Spleen (tissue), 11 donors: Measurements from ENCODE around the gene TPRG1. TPM values are rescaled to one million over a fixed set of nuclear protein-coding genes. Genes with fewer than 3 reads are reported as not detected.

Experiments
- DNase-seq: peaks from one replicate; pipeline ENCODE4 v3.0.0-alpha.2; 2020
- H3K27ac ChIP-seq, 8 donors: fragments of 200-600 bp; sonication (generic) in 7 of 8; 1 replicate in 4 of 8; 2 replicates in 4 of 8; pipeline versions ENCODE4 v1.5.0 to v1.8.0; 2016 to 2021; ENCODE audit warnings: inconsistent platforms in 4 of 8, mild to moderate bottlenecking in 4 of 8, moderate library complexity in 1 of 8
- H3K27me3 ChIP-seq, 7 donors: fragments of 200-600 bp; sonication (generic) in 6 of 7; replicated peaks in 1 of 7; 1 replicate in 4 of 7; 2 replicates in 3 of 7; pipeline versions ENCODE4 v1.5.0 to v1.8.0; 2016 to 2021; ENCODE audit warnings: inconsistent platforms in 3 of 7, mild to moderate bottlenecking in 1 of 7
- H3K36me3 ChIP-seq, 6 donors: fragments of 200-600 bp; sonication (generic) in 5 of 6; 1 replicate in 4 of 6; 2 replicates in 2 of 6; pipeline versions ENCODE4 v1.5.0 to v1.8.0; 2016 to 2021; ENCODE audit warnings: inconsistent platforms in 2 of 6
- H3K4me1 ChIP-seq, 6 donors: fragments of 200-600 bp; sonication (generic) in 5 of 6; 1 replicate in 3 of 6; 2 replicates in 3 of 6; pipeline versions ENCODE4 v1.5.0 to v1.8.0; 2016 to 2021; ENCODE audit warnings: inconsistent platforms in 3 of 6
- H3K4me3 ChIP-seq, 8 donors: fragments of 200-600 bp; sonication (generic) in 7 of 8; 1 replicate in 4 of 8; 2 replicates in 4 of 8; pipeline versions ENCODE4 v1.5.0 to v1.8.0; 2016 to 2021; ENCODE audit warnings: inconsistent platforms in 4 of 8, mild to moderate bottlenecking in 4 of 8, moderate library complexity in 2 of 8
- H3K9me3 ChIP-seq, 8 donors: fragments of 200-600 bp; sonication (generic) in 7 of 8; 1 replicate in 4 of 8; 2 replicates in 4 of 8; pipeline versions ENCODE4 v1.5.0 to v1.8.0; 2016 to 2021; ENCODE audit warnings: inconsistent platforms in 4 of 8
- POLR2A ChIP-seq, 3 donors: fragments of 450-650 bp; IDR thresholded peaks; one replicate each; pipeline ENCODE4 v1.5.1; 2017; ENCODE audit warnings: antibody characterized with exemption in 3 of 3, mild to moderate bottlenecking in 1 of 3
- POLR2AphosphoS5 ChIP-seq, 3 donors: sonication (generic); formaldehyde crosslinking; IDR thresholded peaks; one replicate each; pipeline ENCODE4 v1.5.1; 2017; ENCODE audit warnings: antibody characterized with exemption in 3 of 3
- WGBS, 5 donors: extraction: QIAGEN DNeasy Blood & Tissue Kit in 3 of 5; methylation state at CpG; one replicate each; pipeline versions ENCODE4 v1.1.5 to v1.1.7; 2013 to 2018; 5-methylcytosine and 5-hydroxymethylcytosine counted together
- intact Hi-C: fragments of 100-400 bp; cut with DNase I; formaldehyde crosslinking; loops from one replicate; pipeline ENCODE4 v1.15.0; 2023; ENCODE audit warnings: low total_unique reads
- polyA plus RNA-seq, 3 donors: library from polyadenylated mRNA; stranded (reverse); fragments of 200-250 nt; gene quantifications; one replicate each; pipeline ENCODE4 v1.2.1, GENCODE V29; 2013
- total RNA-seq, 7 donors: library from RNA; depleted of rRNA in 3 of 7; stranded (reverse); fragments of >200 nt in 3 of 7; fragmentation: NEBNext Ultra II Directional in 4 of 7; extraction: Animal tissue kit (Norgen Biotek cat#: 25700) in 4 of 7; gene quantifications; one replicate each; pipeline versions ENCODE4 v1.1.0 to v1.2.1, GENCODE V29; 2016 to 2021
- TF ChIP-seq, protein P1 (sequence below), 11 experiments: fragments of 200-600 bp in 7 of 11; fragments of 450-650 bp in 4 of 11; sonication (generic) in 4 of 11; IDR thresholded peaks in 8 of 11; conservative IDR thresholded peaks in 3 of 11; 1 replicate in 7 of 11; 2 replicates in 4 of 11; pipeline versions ENCODE4 v1.4.0 to v1.8.0; 2016 to 2021; ENCODE audit warnings: antibody characterized with exemption in 11 of 11, inconsistent platforms in 4 of 11, mild to moderate bottlenecking in 1 of 11
- donor health status: healthy with polysubstance abuse.
- donor health status: DM: no; HTN: no; CAD: no; lungs with moderate emphysema.
- donor health status: DM: no; HTN: no; CAD: no.
- donor health status: Bipolar disorder and iron deficiency.
- donor health status: healthy.
- donor health status: DM: no; HTN: no; CAD: no.
- donor health status: DM: yes; HTN: yes; CAD: no.

Gene TPRG1
- total and polyA plus RNA-seq, 10 donors, result 0.29 to 11.7 (median 4.6) TPM

DNA sequence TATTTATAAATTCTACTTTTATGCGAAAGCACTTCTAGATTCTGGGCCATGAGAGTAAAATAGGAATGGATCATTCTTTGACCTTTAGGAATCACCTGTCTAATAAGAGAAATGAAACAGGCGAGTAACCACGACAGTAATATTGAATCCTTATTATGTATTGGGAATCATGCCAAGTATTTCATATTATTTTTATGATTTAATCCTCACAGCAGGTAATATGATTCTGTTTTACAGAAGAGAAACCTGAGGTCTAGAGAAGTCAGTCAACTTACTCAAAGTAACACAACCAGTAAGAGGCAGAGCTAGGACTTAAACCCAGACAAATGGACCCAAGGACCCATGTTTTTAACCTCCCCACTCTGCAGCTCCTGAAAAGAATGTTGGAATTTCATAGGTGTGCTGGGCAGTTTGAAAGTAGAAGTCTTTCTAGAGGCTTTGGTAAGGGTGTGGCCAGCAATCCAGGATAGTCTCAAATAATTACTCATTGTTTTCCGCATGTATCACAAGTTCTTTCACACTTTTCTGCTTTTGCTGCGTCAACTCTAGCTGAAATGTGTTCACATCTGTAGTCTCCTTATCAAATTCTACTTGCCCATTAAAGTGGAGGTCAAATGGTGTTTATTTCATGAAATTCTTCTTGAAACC is 181.7 kb downstream of the TPRG1 start:
- TF ChIP-seq POLR2A (IDR thresholded peaks at IDR 0.05) (no peak), POLR2AphosphoS5 (IDR thresholded peaks at IDR 0.05) (no peak)
- TF ChIP-seq, protein P1, sequence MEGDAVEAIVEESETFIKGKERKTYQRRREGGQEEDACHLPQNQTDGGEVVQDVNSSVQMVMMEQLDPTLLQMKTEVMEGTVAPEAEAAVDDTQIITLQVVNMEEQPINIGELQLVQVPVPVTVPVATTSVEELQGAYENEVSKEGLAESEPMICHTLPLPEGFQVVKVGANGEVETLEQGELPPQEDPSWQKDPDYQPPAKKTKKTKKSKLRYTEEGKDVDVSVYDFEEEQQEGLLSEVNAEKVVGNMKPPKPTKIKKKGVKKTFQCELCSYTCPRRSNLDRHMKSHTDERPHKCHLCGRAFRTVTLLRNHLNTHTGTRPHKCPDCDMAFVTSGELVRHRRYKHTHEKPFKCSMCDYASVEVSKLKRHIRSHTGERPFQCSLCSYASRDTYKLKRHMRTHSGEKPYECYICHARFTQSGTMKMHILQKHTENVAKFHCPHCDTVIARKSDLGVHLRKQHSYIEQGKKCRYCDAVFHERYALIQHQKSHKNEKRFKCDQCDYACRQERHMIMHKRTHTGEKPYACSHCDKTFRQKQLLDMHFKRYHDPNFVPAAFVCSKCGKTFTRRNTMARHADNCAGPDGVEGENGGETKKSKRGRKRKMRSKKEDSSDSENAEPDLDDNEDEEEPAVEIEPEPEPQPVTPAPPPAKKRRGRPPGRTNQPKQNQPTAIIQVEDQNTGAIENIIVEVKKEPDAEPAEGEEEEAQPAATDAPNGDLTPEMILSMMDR (IDR thresholded peaks at IDR 0.05 in 8 of 11, conservative IDR thresholded peaks at IDR 0.05 in 3 of 11), result no peak
- 92 to 96% (median 95%) methylated on average over 5 of the region's 5 CpGs for WGBS, 5 donors

GRCh38 chr3:189353988-189354889 is 182.5 kb downstream of the TPRG1 start:
- Histone ChIP-seq H3K27ac (no peak overlapping the region), H3K36me3 (no peaks in the 10 kb centered on the region), H3K27me3 (no peaks in the 10 kb centered on the region), H3K4me3 (no peak overlapping the region), H3K4me1 (no peaks in the 10 kb centered on the region), H3K9me3 (no peaks in the 10 kb centered on the region)
- TF ChIP-seq, protein P1 (IDR thresholded peaks at IDR 0.05 in 8 of 11, conservative IDR thresholded peaks at IDR 0.05 in 3 of 11), result no peak
- no peak for TF ChIP-seq POLR2AphosphoS5 (IDR thresholded peaks at IDR 0.05)
- no peak for TF ChIP-seq POLR2A (IDR thresholded peaks at IDR 0.05)
- 83 to 94% (median 85%) methylated on average over 6 of the region's 6 CpGs for WGBS, 5 donors
- intact Hi-C loops, result no loop called here
- no peak for DNase-seq

More for the DNA sequence above, 181.7 kb downstream of the TPRG1 start:
- Histone ChIP-seq H3K4me1 (no peaks in the 10 kb centered on the region), H3K36me3 (no peaks in the 10 kb centered on the region), H3K27ac (no peak overlapping the region), H3K4me3 (no peak overlapping the region), H3K27me3 (no peaks in the 10 kb centered on the region), H3K9me3 (no peaks in the 10 kb centered on the region)
- no peak for DNase-seq
- intact Hi-C loops, result no loop called here

- no peaks in the 10 kb centered on the region for H3K4me1 ChIP-seq
- no peak for DNase-seq
- no peaks in the 10 kb centered on the region for H3K9me3 ChIP-seq
- intact Hi-C loops, result no loop called here
- TF ChIP-seq POLR2AphosphoS5 (IDR thresholded peaks at IDR 0.05) (no peak), POLR2A (IDR thresholded peaks at IDR 0.05) (no peak)
- TF ChIP-seq, protein P1 (IDR thresholded peaks at IDR 0.05 in 8 of 11, conservative IDR thresholded peaks at IDR 0.05 in 3 of 11), result no peak
- 68 to 78% (median 73%) methylated on average over 2 of the region's 2 CpGs for WGBS, 5 donors
- peak overlapping the region in 1 of 8 donors; percentile 16 for H3K27ac ChIP-seq
- H3K27me3 ChIP-seq, result no peaks in the 10 kb centered on the region
- no peak overlapping the region for H3K4me3 ChIP-seq
- no peaks in the 10 kb centered on the region for H3K36me3 ChIP-seq
Observed at GRCh38 chr3:189355115-189355480, 183.3 kb downstream of the TPRG1 start.
